GM12878 (cell line): ENCODE measurements around the gene DHCR7.

ENCODE experiments used
- MTA3 ChIP-seq: IDR thresholded peaks from 2 replicates; pipeline ENCODE4 v1.6.1; 2012; ENCODE audit warnings: low read length, inconsistent platforms, borderline replicate concordance
- SP1 ChIP-seq: IDR thresholded peaks from one replicate; pipeline ENCODE4 v1.6.1; 2011; ENCODE audit warnings: low read depth, low read length
- TAF1 ChIP-seq: IDR thresholded peaks from 2 replicates; pipeline ENCODE4 v1.6.1; 2011; ENCODE audit warnings: mild to moderate bottlenecking, low read depth, low read length, borderline replicate concordance
- TF ChIP-seq, protein P1 (sequence below): IDR thresholded peaks from 2 replicates; pipeline ENCODE4 v1.6.1; 2012; ENCODE audit warnings: low read depth, low read length, improper control_type of control experiment

DNA sequence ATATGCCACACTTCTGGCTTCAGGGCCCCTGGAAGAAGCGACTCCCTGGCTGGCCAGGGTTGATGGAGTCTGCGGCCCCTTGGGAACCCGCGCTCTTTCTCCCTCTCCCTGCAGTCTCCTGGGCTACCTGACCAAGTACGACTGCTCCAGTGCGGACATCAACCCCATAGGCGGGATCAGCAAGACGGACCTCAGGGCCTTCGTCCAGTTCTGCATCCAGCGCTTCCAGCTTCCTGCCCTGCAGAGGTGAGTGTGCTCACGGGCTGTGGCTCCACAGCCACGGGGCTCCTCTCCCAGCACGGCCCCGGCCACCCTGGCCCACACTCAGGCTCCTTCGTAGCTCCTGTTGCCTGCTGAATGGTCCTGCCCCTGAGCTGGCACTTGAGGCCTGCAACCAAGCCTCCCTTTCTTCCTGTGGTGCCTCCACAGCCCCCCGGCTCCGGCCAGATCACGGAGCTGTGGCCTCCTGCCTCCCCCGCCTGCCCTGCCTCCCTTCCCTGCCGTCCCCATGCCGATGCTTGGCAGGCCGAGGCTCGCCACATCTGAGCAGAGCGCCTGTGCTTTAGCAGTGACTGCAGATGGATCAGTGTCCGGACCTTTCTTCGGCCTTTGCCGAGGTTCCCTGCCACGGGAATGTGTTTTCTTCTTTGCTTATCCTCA is 42.7 kb upstream of the DHCR7 start:
- no peak for TF ChIP-seq MTA3
- no peak for TF ChIP-seq TAF1
- TF ChIP-seq SP1: no peak
- TF ChIP-seq, protein P1, sequence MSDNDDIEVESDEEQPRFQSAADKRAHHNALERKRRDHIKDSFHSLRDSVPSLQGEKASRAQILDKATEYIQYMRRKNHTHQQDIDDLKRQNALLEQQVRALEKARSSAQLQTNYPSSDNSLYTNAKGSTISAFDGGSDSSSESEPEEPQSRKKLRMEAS: no peak
